ENCODE data around the gene PKD2.

- TF ChIP-seq RAD21 (IDR thresholded peaks at IDR 0.05; ENCODE audit: low read length) (no peak), POLR2A (IDR thresholded peaks at IDR 0.05; ENCODE audit: low read depth, low read length) (no peak), CTCF (conservative IDR thresholded peaks at IDR 0.05; ENCODE audit: low read depth, low read length) (no peak), MAZ (IDR thresholded peaks at IDR 0.05; ENCODE audit: borderline replicate concordance, low read depth, low read length) (no peak), RFX5 (IDR thresholded peaks at IDR 0.05; ENCODE audit: low read depth, low read length) (no peak)
Measured at GRCh38 chr4:88015659-88016295, 8.3 kb downstream of the PKD2 start.

Measured in IMR-90 (cell line).